ENCODE data around the gene BHLHE40.
"Not testable (repeated sequence)": the region's sequence is repeated elsewhere in the genome, so short reads cannot be mapped to it uniquely, and the experiment has no call there.

Gene BHLHE40

DNA sequence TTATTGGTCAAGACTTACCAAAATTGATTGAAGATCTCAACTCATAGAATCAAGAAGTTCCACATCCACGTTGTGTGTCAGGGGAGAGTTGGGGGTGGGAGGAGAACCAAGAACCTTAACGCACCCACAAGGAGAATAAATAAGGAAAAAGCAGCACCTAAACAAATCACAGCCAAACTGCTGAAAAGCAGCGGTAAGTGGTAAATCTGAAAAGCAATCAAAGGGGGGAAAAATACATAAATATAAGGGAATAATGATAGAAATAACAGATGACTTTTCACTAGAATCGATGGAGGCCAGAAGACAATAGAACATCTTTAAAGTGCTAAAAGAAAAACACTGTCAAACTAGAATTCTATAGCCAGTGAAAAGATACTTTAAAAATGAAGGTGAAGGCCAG, 20.1 kb upstream of the BHLHE40 start:
- DNase-seq (ENCODE audit: extremely low spot score, insufficient read length, low read depth) (no peak), FAIRE-seq (no peak)

- not testable (repeated sequence) for DNase-seq (ENCODE audit: extremely low spot score, insufficient read length, low read depth); FAIRE-seq
These were observed 17.4 kb upstream of the BHLHE40 start for GRCh38 chr3:4961865-4962264.

- DNase-seq (ENCODE audit: extremely low spot score, insufficient read length, low read depth) (no peak), FAIRE-seq (no peak)
These were observed 15.3 kb upstream of the BHLHE40 start for GRCh38 chr3:4963669-4964570.

DNA sequence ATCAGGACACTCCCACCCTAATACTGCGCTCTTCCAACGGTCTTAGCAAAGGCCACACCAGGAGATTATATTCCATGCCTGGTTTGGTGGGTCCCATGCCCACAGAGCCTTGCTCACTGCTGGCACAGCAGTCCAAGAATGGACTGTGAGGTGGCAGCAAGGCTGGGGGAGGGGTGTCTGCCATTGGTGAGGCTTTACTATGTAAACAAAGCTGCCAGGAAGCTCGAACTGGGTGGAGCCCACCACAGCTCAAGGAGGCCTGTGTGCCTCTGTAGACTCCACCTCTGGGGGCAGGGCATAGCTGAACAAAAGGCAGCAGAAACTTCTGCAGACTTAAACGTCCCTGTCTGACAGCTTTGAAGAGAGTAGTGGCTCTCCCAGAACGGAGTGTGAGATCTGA, 13.2 kb upstream of the BHLHE40 start:
- not testable (repeated sequence) for FAIRE-seq

DNA sequence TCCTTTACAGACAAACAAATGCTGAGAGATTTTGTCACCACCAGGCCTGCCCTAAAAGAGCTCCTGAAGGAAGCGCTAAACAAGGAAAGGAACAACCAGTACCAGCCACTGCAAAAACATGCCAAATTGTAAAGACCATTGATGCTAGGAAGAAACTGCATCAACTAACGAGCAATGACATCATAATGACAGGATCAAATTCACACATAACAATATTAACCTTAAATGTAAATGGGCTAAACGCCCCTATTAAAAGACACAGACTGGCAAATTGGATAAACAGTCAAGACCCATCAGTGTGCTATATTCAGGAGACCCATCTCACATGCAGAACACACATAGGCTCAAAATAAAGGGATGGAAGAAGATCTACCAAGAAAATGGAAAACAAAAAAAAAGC, 11.6 kb upstream of the BHLHE40 start:
- not testable (repeated sequence) for FAIRE-seq; DNase-seq (ENCODE audit: extremely low spot score, insufficient read length, low read depth)

More for the DNA sequence above, 13.2 kb upstream of the BHLHE40 start:
- not testable (repeated sequence) for DNase-seq (ENCODE audit: extremely low spot score, insufficient read length, low read depth)

GRCh38 chr3:4971437-4971836, 7.8 kb upstream of the BHLHE40 start:
- not testable (repeated sequence) for FAIRE-seq; DNase-seq (ENCODE audit: extremely low spot score, insufficient read length, low read depth)

DNA sequence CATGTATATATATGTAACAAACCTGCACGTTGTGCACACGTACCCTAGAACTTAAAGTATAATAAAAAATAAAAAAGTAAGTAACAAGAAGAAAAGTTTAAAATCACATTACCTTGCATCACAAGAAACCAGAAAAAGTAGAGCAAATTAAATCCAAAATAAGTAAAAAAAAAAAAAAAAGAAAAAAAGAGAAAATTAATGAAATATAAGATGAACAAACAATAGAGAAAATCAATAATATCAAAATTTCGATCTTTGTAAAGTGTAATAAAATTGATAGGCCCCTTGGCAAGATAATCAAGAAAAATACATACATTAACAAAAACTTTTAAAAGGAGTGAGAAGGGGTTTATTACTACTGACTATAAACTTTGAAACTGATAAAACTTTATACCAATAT, 7.4 kb upstream of the BHLHE40 start:
- no peak for FAIRE-seq

DNA sequence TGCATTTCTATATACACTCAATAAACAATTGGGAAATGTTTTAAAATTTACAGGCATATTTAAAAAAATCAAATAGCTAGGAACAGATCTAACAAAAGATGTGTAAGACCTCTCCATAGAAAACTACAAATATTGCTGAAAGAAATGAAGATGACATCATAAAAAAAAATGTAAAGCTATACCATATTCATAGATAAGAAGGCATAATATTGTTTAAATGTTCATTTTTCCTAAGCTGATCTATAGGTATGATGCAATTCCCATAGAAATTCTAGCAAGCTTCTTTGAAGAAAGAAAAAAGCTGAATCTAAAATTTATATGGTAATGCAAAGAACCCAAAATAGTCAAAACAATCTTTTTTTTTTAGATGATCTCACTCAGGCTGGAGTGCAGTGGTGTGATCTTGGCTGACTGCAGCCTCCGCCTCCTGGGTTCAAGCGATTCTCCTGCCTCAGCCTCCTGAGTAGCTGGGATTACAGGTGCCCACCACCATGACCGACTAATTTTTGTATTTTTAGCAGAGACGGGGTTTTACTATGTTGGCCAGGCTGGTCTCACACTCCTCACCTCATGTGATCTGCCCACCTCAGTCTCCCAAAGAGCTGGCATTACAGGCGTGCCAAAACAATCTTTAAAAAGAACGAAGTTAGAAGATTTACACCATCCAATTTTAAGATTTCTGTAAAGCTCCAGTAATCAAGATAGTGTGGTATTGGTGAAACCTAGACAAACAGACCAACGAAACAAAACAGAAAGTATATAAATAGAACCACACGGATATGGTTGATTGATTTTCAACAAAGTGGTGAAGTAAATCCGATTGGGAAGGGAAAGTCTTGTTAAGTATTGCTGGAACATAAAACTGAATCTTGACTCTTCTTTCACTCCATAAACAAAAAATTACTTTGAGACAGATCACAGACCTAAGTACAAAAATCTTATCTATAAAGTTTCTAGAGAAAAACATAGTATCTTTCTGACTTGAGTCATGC, 6.3 kb upstream of the BHLHE40 start:
- DNase-seq (ENCODE audit: extremely low spot score, insufficient read length, low read depth): no peak
- peak; percentile 82 for FAIRE-seq

More for the DNA sequence above, 7.4 kb upstream of the BHLHE40 start:
- no peak for DNase-seq (ENCODE audit: extremely low spot score, insufficient read length, low read depth)

DNA sequence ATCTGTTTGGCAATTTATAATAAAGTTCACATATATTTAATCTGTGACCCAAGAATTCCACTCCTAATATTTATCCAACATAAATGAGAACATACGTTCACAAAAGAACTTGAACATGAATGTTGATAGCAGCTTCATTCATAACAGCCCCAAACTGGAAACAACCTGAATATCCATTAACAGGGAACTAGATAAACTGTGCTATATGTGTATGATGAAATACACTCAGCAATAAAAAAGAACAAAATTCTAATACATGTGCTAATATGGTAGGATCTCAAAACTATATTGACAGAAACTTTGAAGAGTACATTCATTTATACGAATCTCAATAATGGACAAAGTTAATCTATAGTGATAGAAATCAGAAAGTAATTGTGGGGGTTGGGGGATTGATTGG, 5.1 kb upstream of the BHLHE40 start:
- no peak for FAIRE-seq
- DNase-seq (ENCODE audit: extremely low spot score, insufficient read length, low read depth): no peak

DNA sequence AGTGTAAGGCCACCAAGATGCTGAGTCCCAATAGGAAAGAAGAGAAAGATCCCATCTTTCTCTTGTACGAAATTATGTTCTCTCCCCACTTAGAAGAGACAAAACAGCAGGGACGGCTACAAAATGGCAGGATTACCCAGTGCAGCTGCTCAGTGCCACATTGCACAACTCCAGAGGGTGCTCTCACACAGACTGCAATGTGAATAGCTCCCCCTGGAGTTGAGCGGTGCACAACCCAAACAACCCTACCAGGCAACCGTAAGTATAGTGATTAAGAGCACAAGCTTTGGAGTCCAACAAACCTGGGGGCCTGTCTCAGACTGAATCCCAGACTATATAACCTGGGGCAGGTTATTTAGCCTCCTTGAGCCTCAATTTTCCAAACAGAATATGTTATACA, 3.1 kb upstream of the BHLHE40 start:
- no peak for DNase-seq (ENCODE audit: extremely low spot score, insufficient read length, low read depth)

GRCh38 chr3:4977001-4977852, 2.0 kb upstream of the BHLHE40 start:
- FAIRE-seq (peak; percentile 94), DNase-seq (ENCODE audit: extremely low spot score, insufficient read length, low read depth) (peak; percentile 55)

More for the DNA sequence above, 3.1 kb upstream of the BHLHE40 start:
- peak; percentile 70 for FAIRE-seq

DNA sequence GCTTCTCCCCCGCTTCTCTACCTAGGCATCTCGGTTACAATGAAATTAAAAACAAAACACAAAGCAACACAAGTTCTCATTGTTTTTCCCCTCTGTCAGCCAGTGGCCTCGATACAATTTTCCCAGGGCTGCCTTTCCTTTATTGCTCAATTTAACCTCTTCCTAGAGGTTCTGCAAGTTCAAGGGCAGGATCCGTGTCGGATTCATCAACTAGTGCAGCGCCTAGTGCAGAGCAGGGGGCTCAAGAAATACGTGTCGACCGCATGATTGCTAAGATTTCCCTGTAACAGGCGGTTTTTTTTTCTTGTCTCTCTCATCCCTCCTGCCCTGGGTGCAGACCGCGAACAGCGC, 1.4 kb upstream of the BHLHE40 start:
- no peak for DNase-seq (ENCODE audit: extremely low spot score, insufficient read length, low read depth)
- FAIRE-seq: no peak

DNA sequence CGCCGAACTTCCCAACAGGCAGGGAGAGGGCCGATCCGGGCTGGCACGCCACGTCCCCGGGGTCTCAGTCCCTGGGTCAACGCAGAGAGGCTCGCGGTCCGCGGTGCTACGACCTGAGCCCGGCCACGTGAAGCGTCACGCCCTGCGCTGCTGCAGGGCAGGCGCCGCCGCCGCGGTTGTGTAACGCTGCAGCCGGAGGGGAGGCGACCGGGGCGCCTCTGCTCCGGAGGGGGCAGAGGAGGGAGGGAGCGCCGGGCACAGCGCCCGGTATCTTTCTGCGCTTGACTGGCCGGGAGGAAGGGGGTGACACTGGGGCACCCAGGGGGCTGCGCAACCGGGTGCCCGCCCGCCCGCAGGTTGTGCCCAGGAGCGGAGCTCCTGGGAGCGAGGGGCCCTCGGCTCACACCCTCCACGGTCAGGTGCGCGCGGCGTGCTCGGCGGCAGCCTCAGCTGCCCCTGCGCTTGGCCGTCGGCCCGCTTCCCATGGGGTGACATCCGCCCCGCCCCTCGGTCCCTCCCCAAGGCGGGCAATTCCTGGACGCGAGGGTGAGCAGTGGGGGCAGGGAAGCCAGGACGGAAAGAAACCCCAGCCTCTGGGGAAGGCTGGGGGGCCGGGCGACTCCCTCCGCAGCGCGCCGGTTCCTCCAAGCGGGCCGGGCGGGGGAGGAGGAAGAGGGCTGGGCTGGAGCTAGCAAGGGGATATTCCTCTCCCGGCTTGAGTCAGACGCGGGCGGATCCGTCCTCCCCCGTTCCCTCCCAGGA, 852 bp upstream of the BHLHE40 start:
- DNase-seq (ENCODE audit: extremely low spot score, insufficient read length, low read depth) (peak; percentile 72), FAIRE-seq (peak; percentile 76)

GRCh38 chr3:4978966-4979427, 240 bp upstream of the BHLHE40 start:
- DNase-seq (ENCODE audit: extremely low spot score, insufficient read length, low read depth) (peak; percentile 52), FAIRE-seq (no peak)

DNA sequence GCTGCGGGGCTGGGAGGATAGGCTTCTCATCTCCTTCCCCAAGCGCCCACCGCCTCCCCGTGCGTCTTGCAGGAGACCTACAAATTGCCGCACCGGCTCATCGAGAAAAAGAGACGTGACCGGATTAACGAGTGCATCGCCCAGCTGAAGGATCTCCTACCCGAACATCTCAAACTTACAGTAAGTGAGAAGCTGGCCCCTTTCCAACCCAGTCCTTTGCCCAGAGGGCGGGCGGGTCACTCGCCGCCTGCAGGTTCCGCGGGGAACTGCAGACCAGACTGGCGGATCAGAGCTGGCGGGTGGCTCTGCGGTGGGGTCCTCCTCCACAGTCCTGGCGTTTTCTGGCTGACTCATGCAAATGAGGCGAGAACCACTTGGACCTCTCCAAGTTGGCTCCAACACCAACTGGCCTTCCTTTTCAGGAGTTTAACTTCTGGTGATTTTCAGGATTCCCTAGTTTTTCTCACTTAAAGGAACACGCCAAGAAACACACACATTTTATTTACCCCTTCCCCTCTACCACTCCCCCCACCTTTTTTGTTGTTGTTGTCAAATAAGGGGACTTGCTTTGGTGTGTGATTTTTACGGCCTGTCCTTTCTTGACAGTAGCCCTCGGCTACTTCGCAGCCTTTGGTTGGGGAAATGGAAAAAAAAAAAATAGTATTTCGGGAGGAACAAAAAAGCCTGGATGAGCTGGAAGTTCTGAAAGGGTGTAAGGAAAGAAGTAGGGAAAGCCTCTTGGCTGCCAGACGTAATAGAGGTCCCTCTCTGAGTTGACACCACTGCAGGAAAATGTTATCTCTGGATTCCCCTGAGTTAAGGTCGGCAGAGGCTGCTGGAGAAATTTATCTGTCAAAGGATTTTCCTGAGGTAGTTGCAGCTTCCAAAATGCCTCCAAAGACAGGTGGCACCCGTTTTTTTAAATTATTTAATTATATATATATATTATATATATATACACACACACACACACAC, 1.3 kb downstream of the BHLHE40 start:
- DNase-seq (ENCODE audit: extremely low spot score, insufficient read length, low read depth): no peak
- FAIRE-seq: peak; percentile 89

GRCh38 chr3:4981294-4981664, 2.0 kb downstream of the BHLHE40 start:
- DNase-seq (ENCODE audit: extremely low spot score, insufficient read length, low read depth) (no peak), FAIRE-seq (no peak)

DNA sequence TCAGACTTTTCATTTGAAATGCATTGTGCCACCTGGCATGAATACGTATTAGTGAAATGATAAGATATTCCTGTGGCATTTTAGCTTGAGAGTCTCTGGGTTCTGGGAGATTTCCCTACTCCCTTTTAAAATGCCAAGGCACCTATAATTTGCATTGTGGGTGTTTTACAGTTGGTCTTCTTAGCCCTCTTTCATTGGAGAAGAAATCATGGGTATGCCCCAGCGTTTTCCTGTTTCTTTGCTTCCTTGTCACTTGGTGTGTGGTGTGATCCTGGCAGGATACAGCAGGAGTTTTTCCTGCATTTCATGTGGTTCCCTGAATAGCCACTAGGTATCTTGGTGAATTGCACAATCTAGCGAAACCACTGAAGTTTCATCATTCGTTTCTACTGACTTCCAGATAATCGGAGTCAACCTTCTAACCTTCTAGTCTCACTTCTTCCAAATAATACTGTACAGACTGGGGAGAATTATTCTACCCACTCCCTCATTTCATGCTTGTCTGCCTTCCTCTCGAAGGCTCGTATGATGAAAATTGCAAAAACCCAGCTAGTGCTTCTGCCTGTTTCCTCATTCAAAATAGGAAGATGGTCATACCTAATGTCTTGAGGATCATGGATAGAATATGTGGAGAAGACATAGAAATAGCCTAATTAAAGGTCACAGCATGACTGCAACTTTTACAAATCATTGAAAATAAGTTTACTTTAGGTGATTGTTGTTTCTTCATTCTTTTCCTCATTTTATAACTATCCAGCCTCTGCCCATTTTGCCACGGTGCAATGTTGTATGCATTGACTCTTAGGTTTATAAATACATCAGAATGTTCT, 2.6 kb downstream of the BHLHE40 start:
- DNase-seq (ENCODE audit: extremely low spot score, insufficient read length, low read depth): no peak
- FAIRE-seq: peak; percentile 12
